K562 (cell line): Measurements from ENCODE around the gene C16orf89. TPM values are rescaled to one million over a fixed set of nuclear protein-coding genes. Genes with fewer than 3 reads are reported as not detected.

Experiments used
- ATAC-seq: fragments of 200-7000 bp; cut with Tn5 transposase; 3 replicates; pipeline ENCODE4 v1.9.1; 2020; ENCODE audit warnings: moderate library complexity
- BruUV-seq: library from RNA; stranded (reverse); fragments of 400-500 nt; replicated peaks from 2 replicates; lab custom pipeline; 2021; lab: Mats Ljungman, UMichigan
- CTCF ChIA-PET: fragments of 300-600 bp; formaldehyde crosslinking; extraction: SDS; loops from one replicate; lab custom pipeline; 2021; ENCODE audit warnings: low intra/inter-chr PET ratio; lab: Yijun Ruan, JAX
- POLR2A ChIA-PET: fragments of 300-600, 350-650 bp; sonication (Branson Sonifier 250); formaldehyde crosslinking; extraction: SDS; loops from one replicate; lab custom pipeline; 2021; ENCODE audit warnings: antibody characterized with exemption, inconsistent platforms; lab: Yijun Ruan, JAX
- DNase-seq, 4 experiments: peaks; one replicate each; pipeline versions ENCODE4 v3.0.0 to v3.0.0-alpha.2; 2011 to 2018; ENCODE audit warnings: low spot score in 3 of 4, mixed read lengths in 3 of 4; ENCODE audit errors: extremely low read depth in 1 of 4
- FAIRE-seq: peaks from 2 replicates; lab custom pipeline; 2011; peaks lifted over from hg19 to GRCh38; lab: Jason Lieb, UNC
- H2AFZ ChIP-seq: 2 replicates; pipeline ENCODE4 v1.6.0; 2011; ENCODE audit warnings: low read depth, low read length, control low read depth, inconsistent platforms
- H3K27ac ChIP-seq: fragments of 200-600 bp; 3 replicates; pipeline ENCODE4 v1.8.0; 2011; ENCODE audit warnings: low read depth, mild to moderate bottlenecking, control low read depth, inconsistent platforms, low read length, moderate library complexity, mixed read lengths; ENCODE audit errors: extremely low read depth
- H3K27me3 ChIP-seq, 2 experiments: fragments of 300-600 bp in 1 of 2; 2 replicates in 1 of 2; 3 replicates in 1 of 2; pipeline versions ENCODE4 v1.6.0 to v1.8.0; 2011; ENCODE audit warnings: inconsistent platforms in 2 of 2, low read length in 2 of 2, mild to moderate bottlenecking in 1 of 2, mixed read lengths in 1 of 2, moderate library complexity in 1 of 2; ENCODE audit not compliant: control insufficient read depth in 2 of 2, insufficient read depth in 2 of 2
- H3K36me3 ChIP-seq: fragments of 300-600 bp; 3 replicates; pipeline ENCODE4 v1.8.0; 2011; ENCODE audit warnings: mild to moderate bottlenecking, low read length, inconsistent platforms; ENCODE audit not compliant: control insufficient read depth, insufficient read depth
- H3K4me1 ChIP-seq, 2 experiments: fragments of 200-600 bp in 1 of 2; replicated peaks in 1 of 2; 2 replicates in 1 of 2; 3 replicates in 1 of 2; pipeline versions ENCODE4 v1.5.1 to v1.8.0; 2011; ENCODE audit warnings: inconsistent platforms in 2 of 2, low read length in 2 of 2, mild to moderate bottlenecking in 1 of 2, mixed read lengths in 1 of 2, moderate library complexity in 1 of 2; ENCODE audit not compliant: control insufficient read depth in 2 of 2, insufficient read depth in 2 of 2
- H3K4me2 ChIP-seq: 2 replicates; pipeline ENCODE4 v1.6.1; 2011; ENCODE audit warnings: low read length, control low read depth, inconsistent platforms, mixed read lengths; ENCODE audit not compliant: insufficient read depth
- H3K4me3 ChIP-seq: fragments of 200-600 bp; sonication (generic), shearing (Covaris generic); 2 replicates; pipeline ENCODE4 v1.5.1; 2016; ENCODE audit warnings: control low read depth, inconsistent platforms
- H3K79me2 ChIP-seq: fragments of 200-600 bp; 3 replicates; pipeline ENCODE4 v1.8.0; 2011; ENCODE audit warnings: low read length, inconsistent platforms; ENCODE audit not compliant: control insufficient read depth, insufficient read depth
- H3K9ac ChIP-seq, 2 experiments: 2 replicates each; pipeline versions ENCODE4 v1.6.0 to v1.6.1; 2011; ENCODE audit warnings: low read depth in 2 of 2, low read length in 2 of 2, control low read depth in 1 of 2, inconsistent platforms in 1 of 2, mild to moderate bottlenecking in 1 of 2, mixed read lengths in 1 of 2; ENCODE audit not compliant: insufficient read depth in 1 of 2
- H3K9me1 ChIP-seq: one replicate; pipeline ENCODE4 v1.6.0; 2011; ENCODE audit warnings: inconsistent platforms, mild to moderate bottlenecking, low read length, moderate library complexity; ENCODE audit not compliant: control insufficient read depth, insufficient read depth
- H3K9me3 ChIP-seq: replicated peaks from 2 replicates; pipeline ENCODE4 v1.5.1; 2011; ENCODE audit warnings: low read depth, low read length, inconsistent platforms; ENCODE audit not compliant: control insufficient read depth, insufficient read depth
- H4K20me1 ChIP-seq: replicated peaks from 2 replicates; pipeline ENCODE4 v1.6.1; 2011; ENCODE audit warnings: low read length, inconsistent platforms, mixed read lengths; ENCODE audit not compliant: control insufficient read depth, insufficient read depth
- ARID3A ChIP-seq: IDR thresholded peaks from 2 replicates; pipeline ENCODE4 v1.6.1; 2012; ENCODE audit warnings: low read depth, low read length, improper control_type of control experiment, borderline replicate concordance
- CTCF ChIP-seq, 3 experiments: IDR thresholded peaks in 2 of 3; conservative IDR thresholded peaks in 1 of 3; 2 replicates each; pipeline ENCODE4 v1.5.1; 2011 to 2012; ENCODE audit warnings: low read length in 3 of 3, mild to moderate bottlenecking in 3 of 3, control low read depth in 2 of 3, improper control_type of control experiment in 1 of 3, inconsistent platforms in 1 of 3, low read depth in 1 of 3, mixed read lengths in 1 of 3, moderate library complexity in 1 of 3; ENCODE audit not compliant: insufficient read depth in 2 of 3
- ZNF444 ChIP-seq: fragments of 250-450 bp; sonication (Bioruptor Pico); IDR thresholded peaks from 2 replicates; pipeline ENCODE4 v1.4.0; 2020; ENCODE audit warnings: mild to moderate bottlenecking, moderate library complexity
- WGBS: fragments of 100-300 bp; shearing (Covaris generic); methylation state at CpG from one replicate; pipeline ENCODE4 v1.1.6; 2016; ENCODE audit warnings: low coverage, mixed read lengths; ENCODE audit not compliant: insufficient coverage; ENCODE audit errors: missing lambda C conversion rate; 5-methylcytosine and 5-hydroxymethylcytosine counted together
- in situ Hi-C: fragments of 300-500 bp; cut with MboI; formaldehyde crosslinking; loops from 4 replicates; pipeline ENCODE4 v1.15.0; 2018; ENCODE audit warnings: inconsistent platforms, mixed read lengths
- intact Hi-C: fragments of 100-400 bp; cut with micrococcal nuclease; formaldehyde crosslinking; loops from 2 replicates; pipeline ENCODE4 v1.14.2; 2022
- polyA plus RNA-seq, 8 experiments: library from polyadenylated mRNA; depleted of rRNA in 4 of 8; stranded (reverse) in 5 of 8; unstranded in 3 of 8; fragments of >200 nt; fragmentation: Nextera tagmentation in 2 of 8; fragmentation: Illumina TruSeq in 1 of 8; extraction: Ambion mirVana in 2 of 8; extraction: Trizol in 1 of 8; gene quantifications; 2 replicates each; pipeline versions ENCODE4 v1.2.1 to v1.2.3, GENCODE V29; 2011 to 2014; ENCODE audit warnings: inconsistent platforms in 1 of 8, missing spikeins in 1 of 8
- total RNA-seq, 7 experiments: library from RNA; depleted of rRNA in 6 of 7; stranded (reverse); fragments of >200 nt in 6 of 7; fragmentation: Illumina TruSeq in 2 of 7; extraction: Trizol in 2 of 7; gene quantifications; 2 replicates each; pipeline versions ENCODE4 v1.2.1 to v1.2.3, GENCODE V29; 2011 to 2021; ENCODE audit warnings: low replicate concordance in 1 of 7

The C16orf89 gene
- total and polyA plus RNA-seq, 9 of the 15 experiments (the other 6 are each of a cell fraction or from before 2014, with no cell fraction given): not detected

GRCh38 chr16:5024632-5025031, 41.1 kb downstream of the C16orf89 start:
- ChIA-PET CTCF (no interaction called here), POLR2A (interaction anchor here (0.6 to 0.7 kb wide), 2 partner anchors 9 to 550 kb away, joined by 3 to 4 read pairs; partner anchors contain the start of genes NAGPA and NMRAL1)
- H3K36me3 ChIP-seq: no peaks in the 10 kb centered on the region
- no peak for FAIRE-seq
- no peaks in the 10 kb centered on the region for H3K9me1 ChIP-seq
- H3K4me1 ChIP-seq: peaks cover 0 to 9% of the 10 kb centered on the region in 2 experiments; a peak in 1 of 5 replicates
- H3K79me2 ChIP-seq: no peaks in the 10 kb centered on the region
- no peak overlapping the region for H3K9ac ChIP-seq
- no peak overlapping the region for H2AFZ ChIP-seq
- no peaks in the 10 kb centered on the region for H4K20me1 ChIP-seq
- no peaks in the 10 kb centered on the region for H3K9me3 ChIP-seq
- no peak for DNase-seq
- H3K27ac ChIP-seq: no peak overlapping the region
- H3K4me2 ChIP-seq: no peak overlapping the region
- H3K27me3 ChIP-seq: peaks cover 8 to 35% of the 10 kb centered on the region in 2 experiments; a peak in 4 of 5 replicates
- ATAC-seq: peak; percentile 38; the same call in 1 of the 3 replicates
- peak in 1 of 3 experiments; percentile 15; a peak in 1 of 6 replicates for TF ChIP-seq CTCF (IDR thresholded peaks at IDR 0.05 in 2 of 3, conservative IDR thresholded peaks at IDR 0.05 in 1 of 3; ENCODE audit: insufficient read depth in 2 of 3, low read depth in 1 of 3, low read length in 3 of 3)
- TF ChIP-seq ZNF444 (CRISPR knock-in tag): no peak
- TF ChIP-seq ARID3A: peak; percentile 59; the same call in 1 of the 2 replicates
- TF ChIP-seq, all 486 proteins: peak for 2
- H3K4me3 ChIP-seq: no peak overlapping the region
- in situ Hi-C loops (no loop called here), intact Hi-C loops (no loop called here)
- 11% methylated on average over 4 of the region's 4 CpGs for WGBS
- no TSS peak for BruUV-seq
